Neutrophil (primary cell): ENCODE results near the gene SMIM32.

ENCODE experiments used
- H3K27ac ChIP-seq: fragments of 200-600 bp; sonication (generic); 2 replicates; pipeline ENCODE4 v1.5.1; 2016; ENCODE audit warnings: mild to moderate bottlenecking, moderate library complexity
- H3K27me3 ChIP-seq: fragments of 200-600 bp; sonication (generic); 2 replicates; pipeline ENCODE4 v1.6.0; 2016; ENCODE audit warnings: mild to moderate bottlenecking
- H3K36me3 ChIP-seq: fragments of 200-600 bp; sonication (generic); 2 replicates; pipeline ENCODE4 v1.5.1; 2017
- H3K4me1 ChIP-seq, 2 experiments: fragments of 200-600 bp in 1 of 2; sonication (generic) in 1 of 2; 1 replicate in 1 of 2; 2 replicates in 1 of 2; pipeline versions ENCODE4 v1.5.1 to v1.6.1; 2013 to 2016; ENCODE audit warnings: low read depth in 1 of 2, low read length in 1 of 2, mild to moderate bottlenecking in 1 of 2, moderate library complexity in 1 of 2; ENCODE audit not compliant: control insufficient read depth in 1 of 2, insufficient read depth in 1 of 2
- H3K4me3 ChIP-seq, 2 experiments: fragments of 200-600 bp in 1 of 2; sonication (generic) in 1 of 2; 1 replicate in 1 of 2; 2 replicates in 1 of 2; pipeline ENCODE4 v1.5.1; 2013 to 2016; ENCODE audit warnings: low read depth in 1 of 2, low read length in 1 of 2, mild to moderate bottlenecking in 1 of 2, moderate library complexity in 1 of 2
- H3K9me3 ChIP-seq: fragments of 200-600 bp; sonication (generic); 2 replicates; pipeline ENCODE4 v1.5.1; 2016
- TF ChIP-seq, protein P1 (sequence below): fragments of 200-600 bp; sonication (generic); IDR thresholded peaks from 2 replicates; pipeline ENCODE4 v1.5.1; 2016; ENCODE audit warnings: antibody characterized with exemption

Gene SMIM32

DNA sequence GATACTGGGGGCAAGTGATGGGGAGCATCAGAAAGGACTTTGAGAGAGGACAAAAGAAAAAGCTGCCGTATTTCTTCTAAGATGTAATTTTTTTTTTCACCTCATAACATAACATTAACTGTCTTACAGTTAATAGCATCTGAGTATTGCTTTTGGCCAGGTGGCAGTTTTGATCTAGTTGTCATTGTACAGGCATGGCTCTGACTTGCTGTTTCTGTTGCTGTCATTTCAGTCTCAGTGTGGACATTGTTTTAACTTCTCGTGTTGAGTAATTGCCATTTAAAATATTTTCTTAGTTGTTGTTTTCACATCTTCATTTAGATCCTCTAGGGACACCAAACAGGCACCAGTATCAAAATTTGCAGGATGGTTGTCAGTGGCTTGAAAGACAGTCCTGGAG lies 47.9 kb downstream of the SMIM32 start:
- Histone ChIP-seq H3K27ac (no peak overlapping the region), H3K9me3 (no peaks in the 10 kb centered on the region), H3K4me3 (no peak overlapping the region), H3K27me3 (no peaks in the 10 kb centered on the region), H3K4me1 (peaks cover 6% of the 10 kb centered on the region in 2 experiments), H3K36me3 (no peaks in the 10 kb centered on the region)
- TF ChIP-seq, protein P1, sequence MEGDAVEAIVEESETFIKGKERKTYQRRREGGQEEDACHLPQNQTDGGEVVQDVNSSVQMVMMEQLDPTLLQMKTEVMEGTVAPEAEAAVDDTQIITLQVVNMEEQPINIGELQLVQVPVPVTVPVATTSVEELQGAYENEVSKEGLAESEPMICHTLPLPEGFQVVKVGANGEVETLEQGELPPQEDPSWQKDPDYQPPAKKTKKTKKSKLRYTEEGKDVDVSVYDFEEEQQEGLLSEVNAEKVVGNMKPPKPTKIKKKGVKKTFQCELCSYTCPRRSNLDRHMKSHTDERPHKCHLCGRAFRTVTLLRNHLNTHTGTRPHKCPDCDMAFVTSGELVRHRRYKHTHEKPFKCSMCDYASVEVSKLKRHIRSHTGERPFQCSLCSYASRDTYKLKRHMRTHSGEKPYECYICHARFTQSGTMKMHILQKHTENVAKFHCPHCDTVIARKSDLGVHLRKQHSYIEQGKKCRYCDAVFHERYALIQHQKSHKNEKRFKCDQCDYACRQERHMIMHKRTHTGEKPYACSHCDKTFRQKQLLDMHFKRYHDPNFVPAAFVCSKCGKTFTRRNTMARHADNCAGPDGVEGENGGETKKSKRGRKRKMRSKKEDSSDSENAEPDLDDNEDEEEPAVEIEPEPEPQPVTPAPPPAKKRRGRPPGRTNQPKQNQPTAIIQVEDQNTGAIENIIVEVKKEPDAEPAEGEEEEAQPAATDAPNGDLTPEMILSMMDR, result no peak

DNA sequence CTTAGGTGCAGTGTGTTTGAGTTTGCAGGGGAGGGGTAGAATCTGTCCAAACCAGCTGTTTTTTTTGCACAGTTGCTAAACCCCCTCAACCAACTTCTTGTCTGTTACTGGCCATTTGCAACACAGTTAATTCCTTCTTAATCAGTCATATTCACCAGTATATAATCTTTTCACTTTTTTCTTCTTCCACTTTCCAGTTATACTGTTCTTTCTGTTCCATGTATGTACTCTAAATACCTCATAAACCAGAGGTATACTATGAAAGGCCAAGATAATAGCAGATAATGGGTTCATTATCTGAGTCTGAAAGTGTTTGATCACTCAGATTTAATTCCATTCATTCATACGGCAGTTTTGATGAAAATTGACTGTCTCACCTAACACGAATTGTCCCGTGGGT lies 49.2 kb downstream of the SMIM32 start:
- TF ChIP-seq, protein P1, result no peak
- Histone ChIP-seq H3K27ac (no peak overlapping the region), H3K4me1 (no peaks in the 10 kb centered on the region), H3K27me3 (no peaks in the 10 kb centered on the region), H3K36me3 (no peaks in the 10 kb centered on the region), H3K4me3 (no peak overlapping the region), H3K9me3 (no peaks in the 10 kb centered on the region)

DNA sequence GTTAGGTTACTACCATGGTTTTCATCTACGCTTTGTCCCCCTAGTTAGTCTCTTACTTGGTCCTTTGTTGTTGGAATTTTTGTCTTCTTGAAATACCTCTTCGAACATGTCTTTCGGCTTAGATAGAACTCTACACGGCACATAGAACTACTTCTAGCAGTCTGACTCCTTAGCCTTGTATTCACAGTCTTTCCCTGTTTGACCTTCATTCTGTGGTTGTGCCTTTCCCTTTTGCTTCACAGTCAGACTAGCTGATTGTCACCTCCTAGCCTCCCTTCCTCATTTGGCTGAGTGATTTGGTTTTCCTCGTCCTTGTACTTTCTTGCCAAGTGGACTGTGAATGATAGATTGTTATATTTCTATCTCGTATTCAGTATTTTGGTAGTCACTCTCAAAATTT lies 49.6 kb downstream of the SMIM32 start:
- Histone ChIP-seq H3K27ac (no peak overlapping the region), H3K4me1 (no peaks in the 10 kb centered on the region)

DNA sequence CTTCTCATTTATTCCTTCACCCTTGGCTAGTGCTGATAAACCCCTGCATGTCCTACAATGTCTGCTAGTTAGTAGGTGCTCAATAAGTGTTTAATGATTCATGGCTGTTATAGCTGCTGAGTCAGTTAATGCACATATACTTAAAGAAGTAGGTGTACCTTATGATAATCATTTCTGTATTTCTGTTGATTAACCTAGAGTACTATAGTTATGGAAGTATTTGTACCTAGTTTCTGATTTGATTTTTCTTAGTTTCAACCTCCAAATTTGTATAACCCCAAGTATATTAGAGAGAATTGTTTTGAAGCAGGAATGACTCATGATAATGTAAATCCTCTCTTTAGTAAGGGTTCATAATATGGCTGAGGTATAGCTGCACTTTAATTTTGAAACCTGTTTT lies 51.4 kb downstream of the SMIM32 start:
- Histone ChIP-seq H3K27ac (no peak overlapping the region), H3K4me3 (no peak overlapping the region), H3K36me3 (no peaks in the 10 kb centered on the region), H3K27me3 (no peaks in the 10 kb centered on the region), H3K4me1 (no peaks in the 10 kb centered on the region), H3K9me3 (no peaks in the 10 kb centered on the region)
- TF ChIP-seq, protein P1, result no peak

More for the DNA sequence above, 49.6 kb downstream of the SMIM32 start:
- TF ChIP-seq, protein P1, result no peak
- H3K4me3 ChIP-seq, result no peak overlapping the region
- no peaks in the 10 kb centered on the region for H3K36me3 ChIP-seq
- no peaks in the 10 kb centered on the region for H3K27me3 ChIP-seq
- H3K9me3 ChIP-seq, result no peaks in the 10 kb centered on the region
